HL-60 (cell line): ENCODE data around the gene DNAH8.

Experiments
- DNase-seq, 2 experiments: peaks; one replicate each; pipeline ENCODE4 v3.0.0-alpha.2; 2010 to 2020; ENCODE audit warnings: low read depth in 1 of 2, low spot score in 1 of 2
- H3K27ac ChIP-seq: fragments of 250-450 bp; sonication (Bioruptor Pico); replicated peaks from 2 replicates; pipeline ENCODE4 v1.5.1; 2020; ENCODE audit warnings: mild to moderate bottlenecking, moderate library complexity
- H3K27me3 ChIP-seq: fragments of 250-450 bp; sonication (Bioruptor Pico); 2 replicates; pipeline ENCODE4 v1.5.1; 2021; ENCODE audit warnings: mild to moderate bottlenecking, moderate library complexity; ENCODE audit not compliant: insufficient read depth, poor library complexity, severe bottlenecking
- H3K4me3 ChIP-seq: replicated peaks from 2 replicates; pipeline ENCODE4 v1.5.1; 2011; ENCODE audit warnings: mild to moderate bottlenecking, control low read depth, low read length; ENCODE audit not compliant: insufficient read depth
- CTCF ChIP-seq: IDR thresholded peaks from one replicate; pipeline ENCODE4 v1.5.1; 2011; ENCODE audit warnings: low read length, control low read depth, inconsistent platforms; ENCODE audit not compliant: insufficient read depth
- GABPA ChIP-seq: IDR thresholded peaks from 2 replicates; pipeline ENCODE4 v1.6.1; 2012; ENCODE audit warnings: low read depth
- POLR2AphosphoS5 ChIP-seq: IDR thresholded peaks from 2 replicates; pipeline ENCODE4 v1.6.1; 2012; ENCODE audit warnings: low read depth
- REST ChIP-seq: IDR thresholded peaks from 2 replicates; pipeline ENCODE4 v1.6.1; 2012; ENCODE audit warnings: low read depth; ENCODE audit not compliant: insufficient replicate concordance
- SPI1 ChIP-seq: IDR thresholded peaks from 2 replicates; pipeline ENCODE4 v1.6.1; 2012; ENCODE audit warnings: low read depth, mild to moderate bottlenecking, borderline replicate concordance

DNAH8 gene

GRCh38 chr6:38760097-38760496 lies 45.0 kb downstream of the DNAH8 start:
- DNase-seq = no peak
- TF ChIP-seq POLR2AphosphoS5 (no peak), SPI1 (no peak), GABPA (no peak), REST (no peak), CTCF (no peak)
- Histone ChIP-seq H3K4me3 (no peak overlapping the region), H3K27me3 (peaks cover 2% of the 10 kb centered on the region), H3K27ac (no peak overlapping the region)

- H3K27me3 ChIP-seq = peaks cover 2% of the 10 kb centered on the region
- H3K4me3 ChIP-seq = no peak overlapping the region
- no peak overlapping the region for H3K27ac ChIP-seq
- no peak for TF ChIP-seq POLR2AphosphoS5
- TF ChIP-seq GABPA = no peak
- TF ChIP-seq CTCF = no peak
- no peak for TF ChIP-seq SPI1
- TF ChIP-seq REST = no peak
- DNase-seq = no peak
Observed at GRCh38 chr6:38762848-38763247, 47.7 kb downstream of the DNAH8 start.

GRCh38 chr6:38767560-38767959 lies 52.4 kb downstream of the DNAH8 start:
- H3K27ac ChIP-seq = no peak overlapping the region
- no peak for TF ChIP-seq REST
- no peak for TF ChIP-seq SPI1
- TF ChIP-seq GABPA = no peak
- TF ChIP-seq POLR2AphosphoS5 = no peak
- TF ChIP-seq CTCF = no peak
- H3K4me3 ChIP-seq = no peak overlapping the region
- no peak for DNase-seq
- peaks cover 2% of the 10 kb centered on the region for H3K27me3 ChIP-seq
